Neural progenitor cell (in vitro differentiated cells): ENCODE results near the gene OVOL2. TPM values are rescaled to one million over a fixed set of nuclear protein-coding genes. Genes with fewer than 3 reads are reported as not detected.

Experiments used
- DNase-seq: peaks from one replicate; pipeline ENCODE4 v3.0.0-alpha.2; 2016; ENCODE audit warnings: low spot score
- H2AFZ ChIP-seq: fragments of 200-600 bp; sonication (generic); replicated peaks from 2 replicates; pipeline ENCODE4 v1.6.1; 2016; ENCODE audit warnings: antibody characterized with exemption
- H3F3A ChIP-seq: fragments of 200-600 bp; sonication (generic); 2 replicates; pipeline ENCODE4 v1.6.1; 2016; ENCODE audit warnings: antibody characterized with exemption, low read depth
- H3K27ac ChIP-seq: fragments of 200-600 bp; sonication (generic); 2 replicates; pipeline ENCODE4 v1.5.1; 2016; ENCODE audit warnings: mild to moderate bottlenecking
- H3K27me3 ChIP-seq: fragments of 200-600 bp; sonication (generic); 2 replicates; pipeline ENCODE4 v1.6.1; 2016; ENCODE audit warnings: mild to moderate bottlenecking, moderate library complexity
- H3K36me3 ChIP-seq: fragments of 200-600 bp; sonication (generic); 2 replicates; pipeline ENCODE4 v1.5.1; 2016
- H3K4me1 ChIP-seq: fragments of 200-600 bp; sonication (generic); 2 replicates; pipeline ENCODE4 v1.6.1; 2016; ENCODE audit warnings: mixed run types
- H3K4me2 ChIP-seq: fragments of 200-600 bp; sonication (generic); 2 replicates; pipeline ENCODE4 v1.6.1; 2016
- H3K4me3 ChIP-seq: fragments of 200-600 bp; sonication (generic); 2 replicates; pipeline ENCODE4 v1.5.1; 2016
- H3K79me2 ChIP-seq: fragments of 200-600 bp; sonication (generic); 2 replicates; pipeline ENCODE4 v1.6.1; 2016; ENCODE audit warnings: low read depth
- H3K9ac ChIP-seq: fragments of 200-600 bp; sonication (generic); 2 replicates; pipeline ENCODE4 v1.6.1; 2016
- H3K9me3 ChIP-seq: fragments of 200-600 bp; sonication (generic); 2 replicates; pipeline ENCODE4 v1.5.1; 2016; ENCODE audit warnings: low read depth
- H4K20me1 ChIP-seq: fragments of 200-600 bp; sonication (generic); 2 replicates; pipeline ENCODE4 v1.6.1; 2016; ENCODE audit warnings: low read depth
- H3K27ac Mint-ChIP-seq: 3 replicates; pipeline ENCODE4 v1.8.0; 2021; ENCODE audit warnings: mixed read lengths
- H3K27me3 Mint-ChIP-seq: 2 replicates; pipeline ENCODE4 v1.8.0; 2022; ENCODE audit warnings: low read depth, mild to moderate bottlenecking, inconsistent platforms, moderate library complexity, mixed read lengths; ENCODE audit not compliant: insufficient read depth
- H3K36me3 Mint-ChIP-seq: 3 replicates; pipeline ENCODE4 v1.8.0; 2021; ENCODE audit warnings: mixed read lengths
- H3K4me1 Mint-ChIP-seq: 3 replicates; pipeline ENCODE4 v1.8.0; 2021; ENCODE audit warnings: mixed read lengths
- H3K4me3 Mint-ChIP-seq: 3 replicates; pipeline ENCODE4 v1.8.0; 2021; ENCODE audit warnings: mild to moderate bottlenecking, moderate library complexity, mixed read lengths
- H3K9me3 Mint-ChIP-seq: 3 replicates; pipeline ENCODE4 v1.8.0; 2020; ENCODE audit warnings: mixed read lengths
- CTCF ChIP-seq: fragments of 200-600 bp; sonication (generic); IDR thresholded peaks from 2 replicates; pipeline ENCODE4 v1.5.1; 2017; ENCODE audit warnings: antibody characterized with exemption, mild to moderate bottlenecking
- EZH2 ChIP-seq: fragments of 200-600 bp; sonication (generic); IDR thresholded peaks from 2 replicates; pipeline ENCODE4 v1.6.1; 2017; ENCODE audit warnings: antibody characterized with exemption, mild to moderate bottlenecking, moderate library complexity
- EZH2phosphoT487 ChIP-seq: fragments of 200-600 bp; sonication (generic); IDR thresholded peaks from 2 replicates; pipeline ENCODE4 v1.6.1; 2017; ENCODE audit warnings: antibody characterized with exemption
- total RNA-seq: library from RNA; depleted of rRNA; stranded (reverse); fragments of >200 nt; gene quantifications from 2 replicates; pipeline ENCODE4 v1.2.3, GENCODE V29; 2015; ENCODE audit warnings: low replicate concordance

OVOL2 gene
- total RNA-seq, 1 donor from 2014 or later = 0.62 TPM

GRCh38 chr20:18020931-18021330, 36.8 kb downstream of the OVOL2 start:
- no peaks in the 10 kb centered on the region for H3K4me1 ChIP-seq
- Mint-ChIP-seq H3K27ac (no peak overlapping the region), H3K36me3 (no peaks in the 10 kb centered on the region), H3K27me3 (peaks cover 13% of the 10 kb centered on the region), H3K4me1 (no peaks in the 10 kb centered on the region), H3K9me3 (peaks cover 3% of the 10 kb centered on the region), H3K4me3 (no peak overlapping the region)
- H3K27ac ChIP-seq = no peak overlapping the region
- no peaks in the 10 kb centered on the region for H3K36me3 ChIP-seq
- no peaks in the 10 kb centered on the region for H3K79me2 ChIP-seq
- no peaks in the 10 kb centered on the region for H3K9me3 ChIP-seq
- TF ChIP-seq CTCF (no peak), EZH2 (no peak), EZH2phosphoT487 (no peak)
- peaks cover 3% of the 10 kb centered on the region for H3F3A ChIP-seq
- H2AFZ ChIP-seq = no peak overlapping the region
- no peak for DNase-seq
- H3K4me3 ChIP-seq = no peak overlapping the region
- H3K27me3 ChIP-seq = no peaks in the 10 kb centered on the region
- no peak overlapping the region for H3K9ac ChIP-seq
- no peak overlapping the region for H3K4me2 ChIP-seq
- no peaks in the 10 kb centered on the region for H4K20me1 ChIP-seq

GRCh38 chr20:18019068-18019467, 38.6 kb downstream of the OVOL2 start:
- H3K9ac ChIP-seq = no peak overlapping the region
- no peaks in the 10 kb centered on the region for H4K20me1 ChIP-seq
- H2AFZ ChIP-seq = no peak overlapping the region
- H3K27ac ChIP-seq = no peak overlapping the region
- peaks cover 3% of the 10 kb centered on the region for H3F3A ChIP-seq
- H3K27me3 Mint-ChIP-seq = peaks cover 10% of the 10 kb centered on the region
- H3K4me1 ChIP-seq = no peaks in the 10 kb centered on the region
- no peaks in the 10 kb centered on the region for H3K4me1 Mint-ChIP-seq
- H3K9me3 Mint-ChIP-seq = peaks cover 3% of the 10 kb centered on the region
- no peaks in the 10 kb centered on the region for H3K79me2 ChIP-seq
- no peaks in the 10 kb centered on the region for H3K36me3 Mint-ChIP-seq
- no peak overlapping the region for H3K4me3 ChIP-seq
- no peaks in the 10 kb centered on the region for H3K27me3 ChIP-seq
- no peaks in the 10 kb centered on the region for H3K9me3 ChIP-seq
- no peak overlapping the region for H3K4me3 Mint-ChIP-seq
- H3K4me2 ChIP-seq = no peak overlapping the region
- no peak for TF ChIP-seq EZH2phosphoT487
- peak; percentile 59 for TF ChIP-seq CTCF
- TF ChIP-seq EZH2 = no peak
- DNase-seq = peak; percentile 56
- no peaks in the 10 kb centered on the region for H3K36me3 ChIP-seq
- no peak overlapping the region for H3K27ac Mint-ChIP-seq

DNA sequence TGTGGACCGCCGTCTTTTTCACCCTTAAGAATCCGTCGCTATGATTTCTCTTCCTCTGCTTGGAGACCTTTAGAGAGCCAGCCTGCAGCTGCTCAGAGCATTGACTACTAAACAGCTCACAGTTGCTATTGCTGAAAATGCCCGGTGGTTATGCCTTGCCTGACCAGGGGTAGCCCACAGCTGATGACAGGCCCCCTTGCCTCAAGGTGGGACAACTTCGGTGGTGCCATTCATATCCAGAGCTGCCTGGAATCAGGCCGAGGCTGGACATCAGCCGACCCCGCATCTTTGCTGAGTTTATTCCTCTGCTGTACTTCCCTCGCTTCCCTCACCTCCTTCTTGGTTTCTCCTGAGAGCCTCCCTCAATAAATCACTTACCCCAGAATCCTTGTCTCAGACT, 39.6 kb downstream of the OVOL2 start:
- no peak for DNase-seq
- H3K4me2 ChIP-seq = no peak overlapping the region
- H3K27ac Mint-ChIP-seq = no peak overlapping the region
- TF ChIP-seq EZH2phosphoT487 (no peak), CTCF (no peak), EZH2 (no peak)
- no peak overlapping the region for H3K4me3 Mint-ChIP-seq
- no peaks in the 10 kb centered on the region for H3K4me1 Mint-ChIP-seq
- H3K4me3 ChIP-seq = no peak overlapping the region
- H3K36me3 ChIP-seq = no peaks in the 10 kb centered on the region
- no peak overlapping the region for H2AFZ ChIP-seq
- peaks cover 6% of the 10 kb centered on the region for H3K27me3 Mint-ChIP-seq
- H3K4me1 ChIP-seq = no peaks in the 10 kb centered on the region
- H3K9me3 ChIP-seq = no peaks in the 10 kb centered on the region
- H3F3A ChIP-seq = peaks cover 3% of the 10 kb centered on the region
- peaks cover 3% of the 10 kb centered on the region for H3K9me3 Mint-ChIP-seq
- no peak overlapping the region for H3K9ac ChIP-seq
- H4K20me1 ChIP-seq = no peaks in the 10 kb centered on the region
- no peak overlapping the region for H3K27ac ChIP-seq
- no peaks in the 10 kb centered on the region for H3K27me3 ChIP-seq
- no peaks in the 10 kb centered on the region for H3K79me2 ChIP-seq
- no peaks in the 10 kb centered on the region for H3K36me3 Mint-ChIP-seq
